ENCODE results near the gene MOB2. TPM values are rescaled to one million over a fixed set of nuclear protein-coding genes. Genes with fewer than 3 reads are reported as not detected.

Gene MOB2
- total RNA-seq, 1 donor from 2014 or later: 50.4 TPM

DNA sequence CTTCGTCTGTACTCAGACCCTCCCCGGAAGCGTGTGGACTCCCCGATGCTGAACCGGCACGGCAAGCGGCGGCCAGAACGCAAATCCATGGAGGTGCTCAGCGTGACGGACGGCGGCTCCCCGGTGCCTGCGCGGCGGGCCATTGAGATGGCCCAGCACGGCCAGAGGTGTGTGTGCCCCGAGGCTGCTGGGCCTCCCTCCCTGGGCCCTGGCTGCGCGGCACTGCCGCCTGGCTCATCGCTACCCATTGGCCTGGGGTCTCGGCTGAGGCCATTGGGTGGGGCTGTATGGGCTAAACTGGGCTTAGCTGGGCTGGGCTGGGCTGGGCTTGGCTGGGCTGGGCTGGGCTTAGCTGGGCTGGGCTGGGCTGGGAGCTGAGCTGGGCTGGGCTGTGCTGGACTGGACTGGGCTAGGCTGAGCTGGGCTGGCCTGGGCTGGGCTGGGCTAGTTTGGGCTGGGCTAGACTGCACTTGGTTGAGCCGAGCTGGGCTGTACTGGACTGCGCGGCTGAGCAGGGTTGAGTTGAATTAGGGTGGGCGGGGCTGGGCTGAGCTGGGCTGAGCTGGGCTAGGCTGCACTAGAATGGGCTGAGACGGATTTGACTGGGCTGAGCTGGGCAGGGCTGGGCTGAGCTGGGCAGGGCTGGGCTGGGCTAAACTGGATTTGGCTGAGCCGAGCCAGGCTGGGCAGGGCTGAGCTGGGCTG, 40.7 kb downstream of the MOB2 start:
- Histone ChIP-seq H3K9me3 (no peaks in the 10 kb centered on the region), H3K36me3 (no peaks in the 10 kb centered on the region), H3K27me3 (ENCODE audit: low read depth) (peaks cover 57% of the 10 kb centered on the region), H3K4me3 (no peak overlapping the region), H3K4me1 (no peaks in the 10 kb centered on the region), H3K27ac (no peak overlapping the region)
- TF ChIP-seq, protein P1, sequence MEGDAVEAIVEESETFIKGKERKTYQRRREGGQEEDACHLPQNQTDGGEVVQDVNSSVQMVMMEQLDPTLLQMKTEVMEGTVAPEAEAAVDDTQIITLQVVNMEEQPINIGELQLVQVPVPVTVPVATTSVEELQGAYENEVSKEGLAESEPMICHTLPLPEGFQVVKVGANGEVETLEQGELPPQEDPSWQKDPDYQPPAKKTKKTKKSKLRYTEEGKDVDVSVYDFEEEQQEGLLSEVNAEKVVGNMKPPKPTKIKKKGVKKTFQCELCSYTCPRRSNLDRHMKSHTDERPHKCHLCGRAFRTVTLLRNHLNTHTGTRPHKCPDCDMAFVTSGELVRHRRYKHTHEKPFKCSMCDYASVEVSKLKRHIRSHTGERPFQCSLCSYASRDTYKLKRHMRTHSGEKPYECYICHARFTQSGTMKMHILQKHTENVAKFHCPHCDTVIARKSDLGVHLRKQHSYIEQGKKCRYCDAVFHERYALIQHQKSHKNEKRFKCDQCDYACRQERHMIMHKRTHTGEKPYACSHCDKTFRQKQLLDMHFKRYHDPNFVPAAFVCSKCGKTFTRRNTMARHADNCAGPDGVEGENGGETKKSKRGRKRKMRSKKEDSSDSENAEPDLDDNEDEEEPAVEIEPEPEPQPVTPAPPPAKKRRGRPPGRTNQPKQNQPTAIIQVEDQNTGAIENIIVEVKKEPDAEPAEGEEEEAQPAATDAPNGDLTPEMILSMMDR (IDR thresholded peaks at IDR 0.05): no peak
- intact Hi-C loops (cut with DNase I): no loop called here
- ATAC-seq (no peak), DNase-seq (no peak)

DNA sequence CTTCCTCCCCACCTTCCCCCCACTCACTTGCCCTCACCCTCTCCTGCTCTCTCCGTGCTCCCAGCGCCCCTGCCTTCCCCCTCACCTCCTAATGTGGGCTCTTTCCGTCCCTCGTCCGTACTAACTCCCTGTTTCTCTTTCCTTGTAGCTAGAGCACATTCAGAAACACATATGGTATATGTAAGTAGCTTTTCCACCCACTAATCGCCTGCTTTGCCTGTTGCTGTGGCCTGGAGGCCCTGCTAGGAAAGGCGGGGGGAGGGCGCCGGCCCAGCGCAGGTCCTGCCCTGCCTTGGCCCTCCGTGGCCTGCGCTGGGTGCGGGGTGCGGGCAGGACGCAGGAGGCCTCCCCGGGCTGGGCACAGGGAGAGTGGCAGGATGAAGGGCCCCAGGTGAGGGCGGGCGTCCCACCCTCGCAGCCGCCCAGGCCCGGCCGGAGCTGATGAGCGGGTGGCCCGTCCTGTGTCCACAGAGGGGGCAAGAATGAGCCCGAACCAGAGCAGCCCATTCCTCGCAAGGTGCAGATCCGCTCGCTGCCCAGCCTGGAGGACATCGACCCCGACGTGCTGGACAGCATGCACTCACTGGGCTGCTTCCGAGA, 41.7 kb downstream of the MOB2 start:
- Histone ChIP-seq H3K9me3 (no peaks in the 10 kb centered on the region), H3K4me1 (no peaks in the 10 kb centered on the region), H3K36me3 (no peaks in the 10 kb centered on the region), H3K4me3 (no peak overlapping the region), H3K27me3 (ENCODE audit: low read depth) (peaks cover 51% of the 10 kb centered on the region), H3K27ac (no peak overlapping the region)
- no peak for ATAC-seq
- TF ChIP-seq, protein P1 (IDR thresholded peaks at IDR 0.05): no peak
- no peak for DNase-seq
- intact Hi-C loops (cut with DNase I): no loop called here

DNA sequence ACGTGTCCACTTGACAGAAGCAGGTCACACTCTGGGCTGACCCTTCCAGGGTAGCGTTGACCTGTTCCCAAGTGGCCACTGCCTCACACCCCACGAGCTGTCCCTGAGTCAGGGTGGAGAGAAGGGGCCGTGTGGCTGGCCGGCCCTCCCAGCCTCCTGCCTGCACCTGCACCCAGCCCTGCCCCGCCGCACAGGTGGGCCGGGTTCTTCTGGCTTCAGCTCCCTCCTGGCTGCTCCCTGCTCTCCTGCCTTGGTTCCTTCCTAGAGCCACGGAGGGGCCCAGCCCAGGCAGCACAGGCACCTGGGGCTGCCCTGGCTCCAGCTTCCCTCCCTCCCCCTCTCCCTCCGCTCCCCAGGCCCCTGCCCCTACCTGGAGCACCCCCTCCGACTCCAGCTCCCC, 42.3 kb downstream of the MOB2 start:
- no peak for DNase-seq
- intact Hi-C loops (cut with DNase I): no loop called here
- H3K27me3 ChIP-seq (ENCODE audit: low read depth): peaks cover 50% of the 10 kb centered on the region

DNA sequence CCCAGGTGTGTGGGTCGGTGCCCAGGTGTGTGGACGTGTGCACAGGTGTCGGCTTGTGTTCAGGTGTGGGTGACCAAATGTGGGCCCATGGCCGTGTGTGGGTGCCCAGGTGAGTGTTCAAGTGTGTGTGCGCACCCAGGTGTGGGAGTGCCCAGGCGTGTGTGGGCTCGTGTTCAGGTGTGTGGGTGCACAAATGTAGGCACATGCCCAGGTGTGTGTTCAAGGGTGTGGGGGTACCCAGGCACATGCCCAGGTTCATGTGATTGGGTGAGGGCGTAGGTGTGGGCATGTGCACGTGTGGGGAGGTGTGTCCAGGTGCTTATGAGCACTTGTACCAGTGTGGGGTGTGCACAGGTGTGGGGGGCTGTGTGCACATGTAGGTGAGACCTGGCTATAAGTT, 42.8 kb downstream of the MOB2 start:
- peaks cover 49% of the 10 kb centered on the region for H3K27me3 ChIP-seq (ENCODE audit: low read depth)
- TF ChIP-seq, protein P1 (IDR thresholded peaks at IDR 0.05): no peak
- intact Hi-C loops (cut with DNase I): no loop called here
- no peak overlapping the region for H3K27ac ChIP-seq
- no peaks in the 10 kb centered on the region for H3K9me3 ChIP-seq
- no peaks in the 10 kb centered on the region for H3K36me3 ChIP-seq
- DNase-seq (no peak), ATAC-seq (no peak)
- H3K4me1 ChIP-seq: no peaks in the 10 kb centered on the region
- no peak overlapping the region for H3K4me3 ChIP-seq

More for the DNA sequence above, 42.3 kb downstream of the MOB2 start:
- H3K36me3 ChIP-seq: no peaks in the 10 kb centered on the region
- TF ChIP-seq, protein P1 (IDR thresholded peaks at IDR 0.05): no peak
- no peak for ATAC-seq
- H3K9me3 ChIP-seq: no peaks in the 10 kb centered on the region
- no peak overlapping the region for H3K27ac ChIP-seq
- no peaks in the 10 kb centered on the region for H3K4me1 ChIP-seq
- H3K4me3 ChIP-seq: no peak overlapping the region

DNA sequence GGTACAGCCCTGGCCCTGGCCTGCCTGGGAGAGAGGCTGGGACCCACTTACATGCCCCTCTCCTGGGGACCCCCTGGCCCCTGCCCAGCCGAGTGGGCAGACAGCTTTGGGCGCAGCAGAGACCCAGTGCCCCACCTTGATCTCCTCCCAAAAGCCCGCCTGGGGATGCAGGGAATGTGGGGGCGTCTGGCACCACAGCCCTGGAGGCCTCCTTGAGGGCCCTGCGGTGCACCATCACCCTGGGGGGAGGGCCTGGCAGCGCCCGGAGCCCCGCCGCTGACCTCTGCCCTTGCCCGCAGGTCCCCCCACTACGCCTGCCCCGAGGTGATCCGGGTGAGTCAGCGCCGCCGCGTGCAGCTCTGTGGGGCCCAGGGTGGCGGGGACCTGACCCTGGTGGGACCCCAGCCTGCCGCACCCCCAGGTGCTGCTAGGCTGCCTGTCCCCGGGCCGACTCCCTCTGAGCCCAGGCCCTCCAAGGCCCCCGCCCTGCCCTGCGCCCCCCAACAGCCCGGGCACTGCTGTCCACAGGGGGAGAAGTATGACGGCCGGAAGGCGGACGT, 43.7 kb downstream of the MOB2 start:
- H3K27ac ChIP-seq: no peak overlapping the region
- intact Hi-C loops (cut with DNase I): no loop called here
- no peaks in the 10 kb centered on the region for H3K4me1 ChIP-seq
- H3K36me3 ChIP-seq: no peaks in the 10 kb centered on the region
- TF ChIP-seq, protein P1 (IDR thresholded peaks at IDR 0.05): no peak
- no peak overlapping the region for H3K4me3 ChIP-seq
- no peak for DNase-seq
- no peaks in the 10 kb centered on the region for H3K9me3 ChIP-seq
- no peak for ATAC-seq
- peaks cover 43% of the 10 kb centered on the region for H3K27me3 ChIP-seq (ENCODE audit: low read depth)

Data from lower lobe of right lung (tissue), 2 donors.